C4-2B (cell line): ENCODE results near the gene NALCN.

Experiments
- ZFX ChIP-seq: fragments of 450-650 bp; IDR thresholded peaks from 2 replicates; pipeline ENCODE4 v1.6.1; 2017
- TF ChIP-seq, protein P1 (sequence below): fragments of 450-650 bp; conservative IDR thresholded peaks from 2 replicates; pipeline ENCODE4 v1.5.1; 2017; ENCODE audit warnings: mild to moderate bottlenecking

- TF ChIP-seq ZFX, result no peak
- TF ChIP-seq, protein P1, sequence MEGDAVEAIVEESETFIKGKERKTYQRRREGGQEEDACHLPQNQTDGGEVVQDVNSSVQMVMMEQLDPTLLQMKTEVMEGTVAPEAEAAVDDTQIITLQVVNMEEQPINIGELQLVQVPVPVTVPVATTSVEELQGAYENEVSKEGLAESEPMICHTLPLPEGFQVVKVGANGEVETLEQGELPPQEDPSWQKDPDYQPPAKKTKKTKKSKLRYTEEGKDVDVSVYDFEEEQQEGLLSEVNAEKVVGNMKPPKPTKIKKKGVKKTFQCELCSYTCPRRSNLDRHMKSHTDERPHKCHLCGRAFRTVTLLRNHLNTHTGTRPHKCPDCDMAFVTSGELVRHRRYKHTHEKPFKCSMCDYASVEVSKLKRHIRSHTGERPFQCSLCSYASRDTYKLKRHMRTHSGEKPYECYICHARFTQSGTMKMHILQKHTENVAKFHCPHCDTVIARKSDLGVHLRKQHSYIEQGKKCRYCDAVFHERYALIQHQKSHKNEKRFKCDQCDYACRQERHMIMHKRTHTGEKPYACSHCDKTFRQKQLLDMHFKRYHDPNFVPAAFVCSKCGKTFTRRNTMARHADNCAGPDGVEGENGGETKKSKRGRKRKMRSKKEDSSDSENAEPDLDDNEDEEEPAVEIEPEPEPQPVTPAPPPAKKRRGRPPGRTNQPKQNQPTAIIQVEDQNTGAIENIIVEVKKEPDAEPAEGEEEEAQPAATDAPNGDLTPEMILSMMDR, result no peak
These were observed 32.7 kb downstream of the NALCN start for GRCh38 chr13:101383595-101383994.
